Esophagus squamous epithelium (tissue), 4 donors: ENCODE results near the gene USP21.

Experiments
- POLR2A ChIP-seq, 4 donors: fragments of 450-650 bp; IDR thresholded peaks; one replicate each; pipeline ENCODE4 v1.6.1; 2017; ENCODE audit warnings: antibody characterized with exemption in 4 of 4, mild to moderate bottlenecking in 4 of 4, moderate library complexity in 3 of 4
- TF ChIP-seq, protein P1 (sequence below), 6 experiments: fragments of 450-650 bp in 4 of 6; fragments of 200-600 bp in 2 of 6; sonication (generic) in 2 of 6; IDR thresholded peaks; one replicate each; pipeline ENCODE4 v1.5.1; 2016 to 2019; ENCODE audit warnings: antibody characterized with exemption in 6 of 6, mild to moderate bottlenecking in 4 of 6, moderate library complexity in 4 of 6

DNA sequence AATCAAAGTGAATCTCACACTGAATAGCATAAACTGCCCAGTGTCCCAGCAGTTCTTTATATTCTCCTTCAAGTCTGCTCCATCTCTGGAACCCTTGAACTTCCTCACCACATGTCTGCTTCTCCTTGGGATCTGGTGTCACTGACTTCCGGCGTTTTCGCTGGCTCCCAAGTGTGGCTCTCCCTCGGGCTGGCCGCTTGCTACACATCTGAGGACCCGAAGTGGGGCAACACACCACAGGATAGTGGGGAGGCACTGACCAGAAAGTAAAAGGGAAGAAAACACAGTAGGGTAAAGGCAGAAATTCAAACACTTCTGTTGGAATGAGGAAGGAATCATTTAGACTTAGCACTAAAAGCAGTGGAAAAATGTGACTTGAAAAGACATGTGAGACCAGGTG lies 36.3 kb upstream of the USP21 start:
- TF ChIP-seq, protein P1, sequence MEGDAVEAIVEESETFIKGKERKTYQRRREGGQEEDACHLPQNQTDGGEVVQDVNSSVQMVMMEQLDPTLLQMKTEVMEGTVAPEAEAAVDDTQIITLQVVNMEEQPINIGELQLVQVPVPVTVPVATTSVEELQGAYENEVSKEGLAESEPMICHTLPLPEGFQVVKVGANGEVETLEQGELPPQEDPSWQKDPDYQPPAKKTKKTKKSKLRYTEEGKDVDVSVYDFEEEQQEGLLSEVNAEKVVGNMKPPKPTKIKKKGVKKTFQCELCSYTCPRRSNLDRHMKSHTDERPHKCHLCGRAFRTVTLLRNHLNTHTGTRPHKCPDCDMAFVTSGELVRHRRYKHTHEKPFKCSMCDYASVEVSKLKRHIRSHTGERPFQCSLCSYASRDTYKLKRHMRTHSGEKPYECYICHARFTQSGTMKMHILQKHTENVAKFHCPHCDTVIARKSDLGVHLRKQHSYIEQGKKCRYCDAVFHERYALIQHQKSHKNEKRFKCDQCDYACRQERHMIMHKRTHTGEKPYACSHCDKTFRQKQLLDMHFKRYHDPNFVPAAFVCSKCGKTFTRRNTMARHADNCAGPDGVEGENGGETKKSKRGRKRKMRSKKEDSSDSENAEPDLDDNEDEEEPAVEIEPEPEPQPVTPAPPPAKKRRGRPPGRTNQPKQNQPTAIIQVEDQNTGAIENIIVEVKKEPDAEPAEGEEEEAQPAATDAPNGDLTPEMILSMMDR (IDR thresholded peaks at IDR 0.05), result no peak
- no peak for TF ChIP-seq POLR2A (IDR thresholded peaks at IDR 0.05)
